GM19468 (cell line): ENCODE measurements around the gene PAQR4.

Experiments
- ATAC-seq: cut with Tn5 transposase; IDR thresholded peaks from one replicate; pipeline ENCODE4 v1.9.1; 2021; ENCODE audit warnings: mild to moderate bottlenecking, moderate library complexity, moderate number of reproducible peaks; ENCODE audit not compliant: unreplicated experiment; ENCODE audit errors: extremely low read depth

Gene PAQR4

GRCh38 chr16:2963723-2964474 is 5.2 kb upstream of the PAQR4 start, which contains the start of gene KREMEN2:
KREMEN2 (plus strand) TSS chr16:2964275; CDS start chr16:2964521, 246 bp downstream.
- no peak for ATAC-seq

GRCh38 chr16:2964475-2965336 is 4.4 kb upstream of the PAQR4 start:
- no peak for ATAC-seq

- ATAC-seq: no peak
Observed at GRCh38 chr16:2966043-2966807, 2.9 kb upstream of the PAQR4 start.

- no peak for ATAC-seq
Observed at GRCh38 chr16:2966808-2967191, 2.3 kb upstream of the PAQR4 start.

GRCh38 chr16:2967211-2967631 is 1.9 kb upstream of the PAQR4 start:
- ATAC-seq: no peak

GRCh38 chr16:2967721-2968161 is 1.4 kb upstream of the PAQR4 start:
- no peak for ATAC-seq

GRCh38 chr16:2968368-2968737 is 795 bp upstream of the PAQR4 start:
- no peak for ATAC-seq

GRCh38 chr16:2969545-2970521 is 685 bp downstream of the PAQR4 start:
- ATAC-seq: no peak

- no peak for ATAC-seq
Observed at GRCh38 chr16:2970563-2970962, 1.4 kb downstream of the PAQR4 start.

GRCh38 chr16:2971134-2971984 is 2.2 kb downstream of the PAQR4 start:
- ATAC-seq: no peak

- ATAC-seq: no peak
Observed at GRCh38 chr16:2971985-2972784, 3.0 kb downstream of the PAQR4 start.

GRCh38 chr16:2973093-2973492 is 3.9 kb downstream of the PAQR4 start:
- no peak for ATAC-seq

GRCh38 chr16:2973605-2974318 is 4.6 kb downstream of the PAQR4 start:
- ATAC-seq: no peak

- no peak for ATAC-seq
Observed at GRCh38 chr16:2974319-2975056, 5.3 kb downstream of the PAQR4 start.

GRCh38 chr16:2975161-2975795 is 6.1 kb downstream of the PAQR4 start:
- ATAC-seq: no peak

- ATAC-seq: no peak
Observed at GRCh38 chr16:2976201-2976600, 7.1 kb downstream of the PAQR4 start.
